A673 (cell line): Measurements from ENCODE around the gene CEP83. TPM values are rescaled to one million over a fixed set of nuclear protein-coding genes. Genes with fewer than 3 reads are reported as not detected.

Experiments used
- BruUV-seq: library from RNA; stranded (reverse); fragments of 400-500 nt; replicated peaks from 2 replicates; lab custom pipeline; 2021; lab: Mats Ljungman, UMichigan
- CTCF ChIA-PET: fragments of 300-600 bp; sonication (Branson Sonifier 250); formaldehyde crosslinking; loops from one replicate; lab custom pipeline; 2022; ENCODE audit warnings: antibody characterized with exemption; lab: Charles Lee
- POLR2A ChIA-PET: fragments of 300-600 bp; sonication (Branson Sonifier 250); formaldehyde crosslinking; loops from one replicate; lab custom pipeline; 2022; ENCODE audit warnings: antibody characterized with exemption; ENCODE audit not compliant: low non-redundant PET; lab: Charles Lee
- DNase-seq: peaks from one replicate; pipeline ENCODE4 v3.0.0-alpha.2; 2015; ENCODE audit warnings: low spot score
- H3K27ac ChIP-seq: fragments of 200-600 bp; sonication (generic); 2 replicates; pipeline ENCODE4 v1.5.1; 2016; ENCODE audit warnings: mixed run types, low read depth, mild to moderate bottlenecking, mixed read lengths, antibody characterized with exemption, low read length; ENCODE audit not compliant: poor library complexity, severe bottlenecking
- H3K27me3 ChIP-seq: fragments of 200-600 bp; sonication (generic); replicated peaks from 2 replicates; pipeline ENCODE4 v1.6.1; 2017; ENCODE audit warnings: mixed run types, low read depth, mild to moderate bottlenecking, mixed read lengths, antibody characterized with exemption, low read length; ENCODE audit not compliant: insufficient read depth, poor library complexity
- H3K36me3 ChIP-seq: fragments of 200-600 bp; sonication (generic); 2 replicates; pipeline ENCODE4 v1.6.1; 2016; ENCODE audit warnings: mixed run types, mild to moderate bottlenecking, mixed read lengths, antibody characterized with exemption, low read length; ENCODE audit not compliant: insufficient read depth, poor library complexity, severe bottlenecking
- H3K4me1 ChIP-seq: fragments of 200-600 bp; sonication (generic); 2 replicates; pipeline ENCODE4 v1.6.1; 2017; ENCODE audit warnings: mixed run types, mild to moderate bottlenecking, mixed read lengths, antibody characterized with exemption, low read length; ENCODE audit not compliant: insufficient read depth, poor library complexity, severe bottlenecking
- H3K4me3 ChIP-seq: fragments of 200-600 bp; sonication (generic); 2 replicates; pipeline ENCODE4 v1.5.1; 2016; ENCODE audit warnings: low read depth, mixed run types, mild to moderate bottlenecking, mixed read lengths, low read length; ENCODE audit not compliant: poor library complexity, severe bottlenecking
- H3K9me3 ChIP-seq: fragments of 200-600 bp; sonication (generic); 2 replicates; pipeline ENCODE4 v1.6.1; 2016; ENCODE audit warnings: mixed run types, low read depth, mild to moderate bottlenecking, mixed read lengths, antibody characterized with exemption, low read length; ENCODE audit not compliant: poor library complexity, severe bottlenecking
- EZH2 ChIP-seq: fragments of 200-600 bp; sonication (generic); IDR thresholded peaks from 2 replicates; pipeline ENCODE4 v1.6.1; 2017; ENCODE audit warnings: borderline replicate concordance, low read depth, mild to moderate bottlenecking, mixed read lengths, antibody characterized with exemption, low read length; ENCODE audit not compliant: poor library complexity, severe bottlenecking
- intact Hi-C: fragments of 100-400 bp; cut with micrococcal nuclease; formaldehyde crosslinking; loops from one replicate; pipeline ENCODE4 v1.10.0; 2022; ENCODE audit not compliant: unreplicated experiment
- total RNA-seq: library from RNA; stranded (reverse); gene quantifications from 2 replicates; pipeline ENCODE4 v1.2.3, GENCODE V29; 2021
- TF ChIP-seq, protein P1 (sequence below): fragments of 300-800, 200-600 bp; sonication (generic); conservative IDR thresholded peaks from 2 replicates; pipeline ENCODE4 v1.5.1; 2017; ENCODE audit warnings: low read depth, mild to moderate bottlenecking, antibody characterized with exemption, low read length, moderate library complexity, mixed read lengths

Gene CEP83
- total RNA-seq, 1 experiment from 2014 or later: 29.2 TPM

DNA sequence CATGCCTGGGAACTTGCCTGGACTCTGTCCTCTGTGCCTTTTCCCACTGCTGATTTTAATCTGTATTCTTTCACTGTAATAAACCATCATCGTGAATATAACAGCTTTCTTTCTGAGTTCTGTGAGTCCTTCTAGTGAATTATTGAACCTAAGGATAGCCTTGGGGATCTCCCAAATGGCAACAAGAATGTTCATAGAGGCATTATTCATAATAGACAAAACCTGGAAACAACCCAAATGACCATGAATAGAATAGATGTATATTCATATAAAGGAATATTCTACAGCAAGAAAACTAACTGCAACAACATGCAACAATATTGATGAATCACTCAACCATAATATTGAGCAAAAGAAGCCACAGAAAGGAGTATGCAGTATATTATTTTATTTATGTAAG, 44.7 kb upstream of the CEP83 start:
- Histone ChIP-seq H3K4me3 (no peak overlapping the region), H3K27me3 (no peaks in the 10 kb centered on the region), H3K9me3 (no peaks in the 10 kb centered on the region), H3K4me1 (no peaks in the 10 kb centered on the region), H3K36me3 (no peaks in the 10 kb centered on the region), H3K27ac (no peak overlapping the region)
- ChIA-PET CTCF (no interaction called here), POLR2A (no interaction called here)
- TF ChIP-seq EZH2: no peak
- TF ChIP-seq, protein P1, sequence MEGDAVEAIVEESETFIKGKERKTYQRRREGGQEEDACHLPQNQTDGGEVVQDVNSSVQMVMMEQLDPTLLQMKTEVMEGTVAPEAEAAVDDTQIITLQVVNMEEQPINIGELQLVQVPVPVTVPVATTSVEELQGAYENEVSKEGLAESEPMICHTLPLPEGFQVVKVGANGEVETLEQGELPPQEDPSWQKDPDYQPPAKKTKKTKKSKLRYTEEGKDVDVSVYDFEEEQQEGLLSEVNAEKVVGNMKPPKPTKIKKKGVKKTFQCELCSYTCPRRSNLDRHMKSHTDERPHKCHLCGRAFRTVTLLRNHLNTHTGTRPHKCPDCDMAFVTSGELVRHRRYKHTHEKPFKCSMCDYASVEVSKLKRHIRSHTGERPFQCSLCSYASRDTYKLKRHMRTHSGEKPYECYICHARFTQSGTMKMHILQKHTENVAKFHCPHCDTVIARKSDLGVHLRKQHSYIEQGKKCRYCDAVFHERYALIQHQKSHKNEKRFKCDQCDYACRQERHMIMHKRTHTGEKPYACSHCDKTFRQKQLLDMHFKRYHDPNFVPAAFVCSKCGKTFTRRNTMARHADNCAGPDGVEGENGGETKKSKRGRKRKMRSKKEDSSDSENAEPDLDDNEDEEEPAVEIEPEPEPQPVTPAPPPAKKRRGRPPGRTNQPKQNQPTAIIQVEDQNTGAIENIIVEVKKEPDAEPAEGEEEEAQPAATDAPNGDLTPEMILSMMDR: no peak
- intact Hi-C loops: no loop called here
- DNase-seq: no peak
- BruUV-seq: no TSS peak

DNA sequence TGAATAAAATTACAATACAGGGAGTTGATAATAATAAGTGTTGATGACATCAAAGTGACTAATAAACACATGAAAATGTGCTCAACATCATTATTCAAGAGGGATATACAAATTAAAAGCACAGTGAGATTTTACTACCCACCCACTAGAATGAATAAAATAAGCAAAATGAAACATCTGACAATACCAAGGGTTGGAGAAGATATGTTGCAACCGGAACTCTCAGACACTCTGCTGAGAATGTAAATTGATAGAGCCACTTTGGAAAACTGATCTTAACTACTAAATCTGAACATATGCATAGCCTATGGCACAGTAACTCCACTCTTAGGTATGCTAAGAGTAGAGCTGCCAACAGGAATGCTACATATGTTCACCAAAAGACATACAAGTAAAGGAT, 44.0 kb upstream of the CEP83 start:
- ChIA-PET POLR2A (no interaction called here), CTCF (no interaction called here)
- TF ChIP-seq, protein P1: no peak
- no peak for TF ChIP-seq EZH2
- H3K9me3 ChIP-seq: no peaks in the 10 kb centered on the region
- no peak overlapping the region for H3K27ac ChIP-seq
- no peaks in the 10 kb centered on the region for H3K36me3 ChIP-seq
- BruUV-seq: no TSS peak
- H3K27me3 ChIP-seq: no peaks in the 10 kb centered on the region
- no peak overlapping the region for H3K4me3 ChIP-seq
- DNase-seq: no peak
- intact Hi-C loops: no loop called here
- no peaks in the 10 kb centered on the region for H3K4me1 ChIP-seq

DNA sequence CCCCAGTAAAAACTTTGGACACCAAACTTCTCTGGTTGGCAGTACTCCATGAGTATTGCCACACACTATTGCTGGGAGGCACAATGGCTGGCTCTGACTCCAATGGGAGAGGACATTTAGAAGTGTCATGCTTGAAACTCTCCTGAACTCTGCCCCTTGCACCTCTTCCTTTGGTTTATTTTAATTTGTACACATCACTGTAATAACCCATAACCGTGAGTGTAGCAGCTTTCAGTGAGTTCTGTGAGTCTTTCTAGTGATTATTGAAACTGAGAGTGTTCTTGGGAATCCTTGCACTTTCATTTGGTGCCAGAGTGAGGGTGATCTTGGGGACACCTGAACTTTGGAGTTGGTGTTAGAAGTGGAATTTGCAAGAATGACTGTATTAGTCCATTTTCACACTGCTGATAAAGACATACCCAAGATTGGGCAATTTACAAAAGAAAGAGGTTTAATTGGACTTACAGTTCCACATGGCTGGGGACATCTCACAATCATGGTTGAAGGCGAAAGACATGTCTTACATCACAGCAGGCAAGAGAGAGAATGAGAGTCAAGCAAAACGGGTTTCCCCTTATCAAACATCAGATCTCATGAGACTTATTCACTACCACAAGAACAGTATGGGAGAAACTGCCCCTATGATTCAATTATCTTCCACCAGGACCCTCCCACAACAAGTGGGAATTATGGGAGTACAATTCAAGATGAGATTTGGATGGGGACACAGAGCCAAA, 41.3 kb upstream of the CEP83 start:
- no peaks in the 10 kb centered on the region for H3K4me1 ChIP-seq
- DNase-seq: no peak
- H3K9me3 ChIP-seq: no peaks in the 10 kb centered on the region
- no peaks in the 10 kb centered on the region for H3K36me3 ChIP-seq
- BruUV-seq: no TSS peak
- H3K4me3 ChIP-seq: no peak overlapping the region
- TF ChIP-seq, protein P1: no peak
- no peak for TF ChIP-seq EZH2
- H3K27ac ChIP-seq: no peak overlapping the region
- ChIA-PET POLR2A (no interaction called here), CTCF (no interaction called here)
- no peaks in the 10 kb centered on the region for H3K27me3 ChIP-seq
- intact Hi-C loops: no loop called here
